ENCODE measurements around the gene VANGL1. TPM values are rescaled to one million over a fixed set of nuclear protein-coding genes. Genes with fewer than 3 reads are reported as not detected.
"Not testable (repeated sequence)": the region's sequence is repeated elsewhere in the genome, so short reads cannot be mapped to it uniquely, and the experiment has no call there.

VANGL1 gene
- total and polyA plus RNA-seq, 2 of the 13 experiments (the other 11 are each of a cell fraction or from before 2014, with no cell fraction given): 5.3 to 9.4 TPM

DNA sequence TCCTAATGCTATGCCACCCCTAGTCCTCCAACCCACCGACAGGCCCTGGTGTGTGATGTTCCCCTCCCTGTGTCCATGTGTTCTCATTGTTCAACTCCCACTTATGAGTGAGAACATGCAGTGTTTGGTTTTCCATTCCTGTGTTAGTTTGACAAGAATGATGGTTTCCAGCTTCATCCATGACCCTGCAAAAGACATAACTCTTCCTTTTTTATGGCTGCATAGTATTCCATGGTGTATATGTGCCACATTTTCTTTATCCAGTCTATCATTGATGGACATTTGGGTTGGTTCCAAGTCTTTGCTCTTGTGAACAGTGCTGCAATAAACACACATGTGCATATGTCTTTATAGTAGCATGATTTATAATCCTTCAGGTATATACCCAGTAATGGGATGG, 8.2 kb upstream of the VANGL1 start:
- POLR2A ChIA-PET; FAIRE-seq; CTCF ChIA-PET (ENCODE audit: low intra/inter-chr PET ratio, low total read pairs): not testable (repeated sequence)

DNA sequence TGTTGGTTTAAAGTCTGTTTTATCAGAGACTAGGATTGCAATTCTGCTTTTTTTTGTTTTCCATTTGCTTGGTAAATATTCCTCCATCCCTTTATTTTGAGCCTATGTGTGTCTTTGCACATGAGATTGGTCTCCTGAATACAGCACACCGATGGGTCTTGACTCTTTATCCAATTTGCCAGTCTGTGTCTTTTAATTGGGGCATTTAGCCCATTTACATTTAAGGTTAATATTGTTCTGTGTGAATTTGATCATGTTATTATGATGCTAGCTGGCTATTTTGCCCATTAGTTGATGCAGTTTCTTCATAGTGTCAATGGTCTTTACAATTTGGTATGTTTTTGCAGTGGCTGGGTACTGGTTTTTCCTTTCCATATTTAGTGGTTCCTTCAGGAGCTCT, 4.5 kb upstream of the VANGL1 start:
- H2AFZ ChIP-seq (ENCODE audit: low read length); H4K20me1 ChIP-seq (ENCODE audit: insufficient read depth, low read length); BruUV-seq (replicated peaks); in situ Hi-C loops (cut with HindIII; ENCODE audit: extremely low pct_ligation_motif_present, low pct_unique_long_range_greater_than_20kb); CTCF ChIA-PET (ENCODE audit: low intra/inter-chr PET ratio, low total read pairs); H3K36me3 ChIP-seq (replicated peaks in 1 of 2; ENCODE audit: control insufficient read depth in 1 of 2, insufficient read depth in 2 of 2, low read length in 2 of 2); ATAC-seq; POLR2A ChIA-PET; H3K9ac ChIP-seq (ENCODE audit: insufficient read depth, low read depth, low read length); H3K4me1 ChIP-seq (ENCODE audit: insufficient read depth, low read length); DNase-seq (ENCODE audit: low spot score); H3K4me3 ChIP-seq (replicated peaks in 1 of 3; ENCODE audit: insufficient read depth in 1 of 3, low read depth in 2 of 3, low read length in 3 of 3); H3K9me3 ChIP-seq (ENCODE audit: low read length); intact Hi-C loops (cut with micrococcal nuclease; ENCODE audit: unreplicated experiment); H3K27me3 ChIP-seq (ENCODE audit: control insufficient read depth in 1 of 2, insufficient read depth in 2 of 2, low read length in 2 of 2); H3K4me2 ChIP-seq (ENCODE audit: low read depth, low read length); H3K79me2 ChIP-seq (ENCODE audit: insufficient read depth, low read length); FAIRE-seq; H3K27ac ChIP-seq (ENCODE audit: extremely low read length, insufficient read depth, low read length): not testable (repeated sequence)
- WGBS (ENCODE audit: low lambda C conversion rate): 8% methylated on average over 1 of the region's 1 CpG

More for the DNA sequence above, 8.2 kb upstream of the VANGL1 start:
- H3K79me2 ChIP-seq (ENCODE audit: insufficient read depth, low read length); intact Hi-C loops (cut with micrococcal nuclease; ENCODE audit: unreplicated experiment); H3K27ac ChIP-seq (ENCODE audit: extremely low read length, insufficient read depth, low read length); in situ Hi-C loops (cut with HindIII; ENCODE audit: extremely low pct_ligation_motif_present, low pct_unique_long_range_greater_than_20kb); H3K4me3 ChIP-seq (replicated peaks in 1 of 3; ENCODE audit: insufficient read depth in 1 of 3, low read depth in 2 of 3, low read length in 3 of 3); H3K9me3 ChIP-seq (ENCODE audit: low read length); H3K36me3 ChIP-seq (replicated peaks in 1 of 2; ENCODE audit: control insufficient read depth in 1 of 2, insufficient read depth in 2 of 2, low read length in 2 of 2); H3K9ac ChIP-seq (ENCODE audit: insufficient read depth, low read depth, low read length); H3K4me2 ChIP-seq (ENCODE audit: low read depth, low read length); H2AFZ ChIP-seq (ENCODE audit: low read length); ATAC-seq; BruUV-seq (replicated peaks); DNase-seq (ENCODE audit: low spot score); H3K27me3 ChIP-seq (ENCODE audit: control insufficient read depth in 1 of 2, insufficient read depth in 2 of 2, low read length in 2 of 2); H4K20me1 ChIP-seq (ENCODE audit: insufficient read depth, low read length): not testable (repeated sequence)
- peaks cover 26% of the 10 kb centered on the region for H3K4me1 ChIP-seq (ENCODE audit: insufficient read depth, low read length)
- WGBS (ENCODE audit: low lambda C conversion rate): 14% methylated on average over 1 of the region's 1 CpG

DNA sequence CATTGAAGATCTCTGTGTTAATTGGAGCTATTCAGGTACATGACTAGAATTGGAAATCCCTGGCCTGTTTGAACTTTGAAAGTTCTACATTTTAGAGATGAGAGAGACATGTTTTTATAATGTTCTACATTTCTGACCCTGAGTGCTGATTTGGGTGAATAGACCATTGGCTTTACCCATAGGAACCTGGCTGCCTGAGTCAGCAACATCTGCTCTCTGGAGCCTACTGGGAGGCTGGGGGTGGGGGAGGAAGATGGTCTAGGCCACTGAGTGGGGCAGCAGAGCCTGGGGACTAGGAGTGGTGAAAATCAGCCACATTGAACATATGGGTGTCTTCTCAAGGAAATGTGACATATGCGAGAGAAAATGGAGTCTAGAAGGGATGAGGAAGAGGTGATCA, 1.4 kb upstream of the VANGL1 start:
- Histone ChIP-seq H3K79me2 (ENCODE audit: insufficient read depth, low read length) (peaks cover 25% of the 10 kb centered on the region), H3K36me3 (replicated peaks in 1 of 2; ENCODE audit: control insufficient read depth in 1 of 2, insufficient read depth in 2 of 2, low read length in 2 of 2) (no peaks in the 10 kb centered on the region), H3K9me3 (ENCODE audit: low read length) (no peaks in the 10 kb centered on the region), H4K20me1 (ENCODE audit: insufficient read depth, low read length) (no peaks in the 10 kb centered on the region), H3K4me1 (ENCODE audit: insufficient read depth, low read length) (peaks cover 31% of the 10 kb centered on the region), H2AFZ (ENCODE audit: low read length) (no peak overlapping the region), H3K4me2 (ENCODE audit: low read depth, low read length) (no peak overlapping the region), H3K4me3 (replicated peaks in 1 of 3; ENCODE audit: insufficient read depth in 1 of 3, low read depth in 2 of 3, low read length in 3 of 3) (no peak overlapping the region), H3K9ac (ENCODE audit: insufficient read depth, low read depth, low read length) (no peak overlapping the region), H3K27me3 (ENCODE audit: control insufficient read depth in 1 of 2, insufficient read depth in 2 of 2, low read length in 2 of 2) (peaks cover 0 to 2% of the 10 kb centered on the region in 2 experiments; a peak in 1 of 5 replicates), H3K27ac (ENCODE audit: extremely low read length, insufficient read depth, low read length) (no peak overlapping the region)
- no peak for DNase-seq (ENCODE audit: low spot score)
- BruUV-seq (replicated peaks): no TSS peak
- TF ChIP-seq, protein P1, sequence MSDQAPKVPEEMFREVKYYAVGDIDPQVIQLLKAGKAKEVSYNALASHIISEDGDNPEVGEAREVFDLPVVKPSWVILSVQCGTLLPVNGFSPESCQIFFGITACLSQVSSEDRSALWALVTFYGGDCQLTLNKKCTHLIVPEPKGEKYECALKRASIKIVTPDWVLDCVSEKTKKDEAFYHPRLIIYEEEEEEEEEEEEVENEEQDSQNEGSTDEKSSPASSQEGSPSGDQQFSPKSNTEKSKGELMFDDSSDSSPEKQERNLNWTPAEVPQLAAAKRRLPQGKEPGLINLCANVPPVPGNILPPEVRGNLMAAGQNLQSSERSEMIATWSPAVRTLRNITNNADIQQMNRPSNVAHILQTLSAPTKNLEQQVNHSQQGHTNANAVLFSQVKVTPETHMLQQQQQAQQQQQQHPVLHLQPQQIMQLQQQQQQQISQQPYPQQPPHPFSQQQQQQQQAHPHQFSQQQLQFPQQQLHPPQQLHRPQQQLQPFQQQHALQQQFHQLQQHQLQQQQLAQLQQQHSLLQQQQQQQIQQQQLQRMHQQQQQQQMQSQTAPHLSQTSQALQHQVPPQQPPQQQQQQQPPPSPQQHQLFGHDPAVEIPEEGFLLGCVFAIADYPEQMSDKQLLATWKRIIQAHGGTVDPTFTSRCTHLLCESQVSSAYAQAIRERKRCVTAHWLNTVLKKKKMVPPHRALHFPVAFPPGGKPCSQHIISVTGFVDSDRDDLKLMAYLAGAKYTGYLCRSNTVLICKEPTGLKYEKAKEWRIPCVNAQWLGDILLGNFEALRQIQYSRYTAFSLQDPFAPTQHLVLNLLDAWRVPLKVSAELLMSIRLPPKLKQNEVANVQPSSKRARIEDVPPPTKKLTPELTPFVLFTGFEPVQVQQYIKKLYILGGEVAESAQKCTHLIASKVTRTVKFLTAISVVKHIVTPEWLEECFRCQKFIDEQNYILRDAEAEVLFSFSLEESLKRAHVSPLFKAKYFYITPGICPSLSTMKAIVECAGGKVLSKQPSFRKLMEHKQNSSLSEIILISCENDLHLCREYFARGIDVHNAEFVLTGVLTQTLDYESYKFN (CRISPR knock-in tag; conservative IDR thresholded peaks at IDR 0.05): no peak
- TF ChIP-seq MAFK (conservative IDR thresholded peaks at IDR 0.05 in 1 of 2, IDR thresholded peaks at IDR 0.05 in 1 of 2; ENCODE audit: low read length in 2 of 2): 0 out of 4 replicates have a peak, but pooled peaks of 1 of the 2 experiments have one; percentile 10
- FAIRE-seq: no peak
- ChIA-PET POLR2A (interaction anchor here (0.7 kb wide), 1 partner anchor 29 kb away, joined by 3 read pairs; no protein-coding TSS in a partner anchor), CTCF (ENCODE audit: low intra/inter-chr PET ratio, low total read pairs) (no interaction called here)
- in situ Hi-C loops (cut with HindIII; ENCODE audit: extremely low pct_ligation_motif_present, low pct_unique_long_range_greater_than_20kb): no loop called here
- intact Hi-C loops (cut with micrococcal nuclease; ENCODE audit: unreplicated experiment): no loop called here
- no peak for ATAC-seq
- 50% methylated on average over 1 of the region's 1 CpG for WGBS (ENCODE audit: low lambda C conversion rate)
